Type B pancreatic cell (in vitro differentiated cells): ENCODE data around the gene ALKBH3. TPM values are rescaled to one million over a fixed set of nuclear protein-coding genes. Genes with fewer than 3 reads are reported as not detected.

Experiments
- DNase-seq: peaks from one replicate; pipeline ENCODE4 v3.0.0; 2021; ENCODE audit warnings: mixed read lengths; ENCODE audit not compliant: unreplicated experiment; ENCODE audit errors: extremely low spot score
- H3K27ac Mint-ChIP-seq: 2 replicates; pipeline ENCODE4 v1.8.0; 2021; ENCODE audit warnings: mild to moderate bottlenecking, mixed read lengths
- H3K27me3 Mint-ChIP-seq: 2 replicates; pipeline ENCODE4 v1.8.0; 2021; ENCODE audit warnings: mixed read lengths
- H3K36me3 Mint-ChIP-seq: 2 replicates; pipeline ENCODE4 v1.8.0; 2021; ENCODE audit warnings: mixed read lengths
- H3K4me1 Mint-ChIP-seq: one replicate; pipeline ENCODE4 v1.8.0; 2021; ENCODE audit warnings: mixed read lengths; ENCODE audit not compliant: unreplicated experiment
- H3K4me3 Mint-ChIP-seq: 2 replicates; pipeline ENCODE4 v1.8.0; 2021; ENCODE audit warnings: mild to moderate bottlenecking, mixed read lengths
- H3K9me3 Mint-ChIP-seq: 2 replicates; pipeline ENCODE4 v1.8.0; 2021; ENCODE audit warnings: mixed read lengths
- total RNA-seq: library from RNA; stranded (reverse); gene quantifications from 2 replicates; pipeline ENCODE4 v1.2.1, GENCODE V29; 2021; ENCODE audit warnings: low replicate concordance
- TF ChIP-seq, protein P1 (sequence below): fragments of 200-600 bp; sonication (generic); conservative IDR thresholded peaks from 2 replicates; pipeline ENCODE4 v1.5.0; 2021; ENCODE audit warnings: antibody characterized with exemption, mild to moderate bottlenecking

Gene ALKBH3
- total RNA-seq, 1 donor from 2014 or later, result 27.3 TPM

DNA sequence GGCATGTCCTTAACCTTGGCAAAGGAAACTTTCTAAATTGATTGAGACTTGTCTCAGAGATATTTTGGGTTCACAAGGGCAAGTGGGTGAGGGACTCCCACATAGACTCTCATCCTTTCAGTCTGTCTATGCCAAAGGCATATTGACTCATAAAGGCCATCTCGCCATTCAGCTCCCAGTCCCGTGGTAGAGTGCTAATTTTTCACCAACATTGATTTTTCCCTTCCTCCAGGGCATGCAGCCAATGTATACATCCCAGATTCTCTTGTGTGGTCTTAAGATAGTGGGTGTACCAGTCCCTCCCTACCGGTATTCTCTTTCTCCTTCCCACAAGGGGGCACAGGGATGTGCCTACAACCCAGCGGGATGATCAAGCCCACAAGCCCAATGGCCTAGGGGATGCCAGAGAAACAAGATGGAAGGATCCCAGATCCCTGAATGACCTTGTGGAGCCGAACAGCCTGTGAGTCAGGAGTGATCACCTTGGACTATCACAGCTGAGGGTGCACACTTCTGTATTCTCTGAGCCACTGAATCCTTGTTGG lies 69.8 kb downstream of the ALKBH3 start:
- H3K27me3 Mint-ChIP-seq, result peaks cover 36% of the 10 kb centered on the region
- DNase-seq, result no peak
- no peak overlapping the region for H3K27ac Mint-ChIP-seq
- TF ChIP-seq, protein P1, sequence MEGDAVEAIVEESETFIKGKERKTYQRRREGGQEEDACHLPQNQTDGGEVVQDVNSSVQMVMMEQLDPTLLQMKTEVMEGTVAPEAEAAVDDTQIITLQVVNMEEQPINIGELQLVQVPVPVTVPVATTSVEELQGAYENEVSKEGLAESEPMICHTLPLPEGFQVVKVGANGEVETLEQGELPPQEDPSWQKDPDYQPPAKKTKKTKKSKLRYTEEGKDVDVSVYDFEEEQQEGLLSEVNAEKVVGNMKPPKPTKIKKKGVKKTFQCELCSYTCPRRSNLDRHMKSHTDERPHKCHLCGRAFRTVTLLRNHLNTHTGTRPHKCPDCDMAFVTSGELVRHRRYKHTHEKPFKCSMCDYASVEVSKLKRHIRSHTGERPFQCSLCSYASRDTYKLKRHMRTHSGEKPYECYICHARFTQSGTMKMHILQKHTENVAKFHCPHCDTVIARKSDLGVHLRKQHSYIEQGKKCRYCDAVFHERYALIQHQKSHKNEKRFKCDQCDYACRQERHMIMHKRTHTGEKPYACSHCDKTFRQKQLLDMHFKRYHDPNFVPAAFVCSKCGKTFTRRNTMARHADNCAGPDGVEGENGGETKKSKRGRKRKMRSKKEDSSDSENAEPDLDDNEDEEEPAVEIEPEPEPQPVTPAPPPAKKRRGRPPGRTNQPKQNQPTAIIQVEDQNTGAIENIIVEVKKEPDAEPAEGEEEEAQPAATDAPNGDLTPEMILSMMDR, result no peak
- peaks cover 4% of the 10 kb centered on the region for H3K9me3 Mint-ChIP-seq
- peaks cover 9% of the 10 kb centered on the region for H3K4me1 Mint-ChIP-seq
- no peaks in the 10 kb centered on the region for H3K36me3 Mint-ChIP-seq
- no peak overlapping the region for H3K4me3 Mint-ChIP-seq

DNA sequence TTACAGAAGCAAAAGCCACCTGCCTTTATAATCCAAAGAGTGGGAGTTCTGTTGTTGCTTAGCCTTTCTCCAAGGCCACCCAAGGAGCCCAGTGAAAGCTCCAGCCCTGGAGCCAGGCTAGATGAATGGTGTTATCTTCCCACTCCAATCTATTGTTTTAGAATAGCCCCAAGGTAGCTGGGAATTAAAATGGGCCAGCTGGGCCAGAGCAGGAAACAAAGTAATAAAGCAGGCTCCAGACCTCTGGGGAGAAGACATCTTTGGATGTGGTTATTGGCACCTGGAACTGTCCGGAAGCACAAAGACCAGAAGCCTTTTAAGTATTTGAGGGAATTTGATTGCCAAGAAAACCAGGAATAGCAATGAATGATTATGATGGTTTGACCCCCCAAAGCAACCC lies 70.6 kb downstream of the ALKBH3 start:
- H3K4me3 Mint-ChIP-seq, result no peak overlapping the region
- no peak overlapping the region for H3K27ac Mint-ChIP-seq
- H3K27me3 Mint-ChIP-seq, result peaks cover 28% of the 10 kb centered on the region
- no peak for DNase-seq
- H3K4me1 Mint-ChIP-seq, result peaks cover 9% of the 10 kb centered on the region
- no peaks in the 10 kb centered on the region for H3K36me3 Mint-ChIP-seq
- TF ChIP-seq, protein P1, result no peak
- H3K9me3 Mint-ChIP-seq, result peaks cover 4% of the 10 kb centered on the region

DNA sequence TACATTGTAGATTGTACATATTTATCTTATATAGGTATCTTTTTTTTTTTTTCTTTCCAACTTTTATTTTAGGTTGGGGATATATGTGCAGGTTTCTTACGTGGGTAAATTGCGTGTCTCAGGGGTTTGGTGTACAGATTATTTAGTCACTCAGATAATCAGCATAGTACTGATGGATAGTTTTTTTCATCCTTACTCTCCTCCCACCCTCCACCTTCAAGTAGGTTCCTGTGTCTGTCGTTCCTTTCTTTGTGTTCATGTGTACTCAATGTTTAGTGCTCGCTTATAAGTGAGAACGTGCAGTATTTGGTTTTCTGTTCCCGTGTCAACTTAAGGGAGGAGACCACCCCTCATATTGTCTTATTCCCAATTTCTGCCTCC lies 71.4 kb downstream of the ALKBH3 start:
- Mint-ChIP-seq H3K27me3 (peaks cover 20% of the 10 kb centered on the region), H3K4me3 (no peak overlapping the region), H3K9me3 (peaks cover 4% of the 10 kb centered on the region), H3K36me3 (no peaks in the 10 kb centered on the region), H3K4me1 (peaks cover 9% of the 10 kb centered on the region), H3K27ac (no peak overlapping the region)
- TF ChIP-seq, protein P1, result no peak
- DNase-seq, result no peak

DNA sequence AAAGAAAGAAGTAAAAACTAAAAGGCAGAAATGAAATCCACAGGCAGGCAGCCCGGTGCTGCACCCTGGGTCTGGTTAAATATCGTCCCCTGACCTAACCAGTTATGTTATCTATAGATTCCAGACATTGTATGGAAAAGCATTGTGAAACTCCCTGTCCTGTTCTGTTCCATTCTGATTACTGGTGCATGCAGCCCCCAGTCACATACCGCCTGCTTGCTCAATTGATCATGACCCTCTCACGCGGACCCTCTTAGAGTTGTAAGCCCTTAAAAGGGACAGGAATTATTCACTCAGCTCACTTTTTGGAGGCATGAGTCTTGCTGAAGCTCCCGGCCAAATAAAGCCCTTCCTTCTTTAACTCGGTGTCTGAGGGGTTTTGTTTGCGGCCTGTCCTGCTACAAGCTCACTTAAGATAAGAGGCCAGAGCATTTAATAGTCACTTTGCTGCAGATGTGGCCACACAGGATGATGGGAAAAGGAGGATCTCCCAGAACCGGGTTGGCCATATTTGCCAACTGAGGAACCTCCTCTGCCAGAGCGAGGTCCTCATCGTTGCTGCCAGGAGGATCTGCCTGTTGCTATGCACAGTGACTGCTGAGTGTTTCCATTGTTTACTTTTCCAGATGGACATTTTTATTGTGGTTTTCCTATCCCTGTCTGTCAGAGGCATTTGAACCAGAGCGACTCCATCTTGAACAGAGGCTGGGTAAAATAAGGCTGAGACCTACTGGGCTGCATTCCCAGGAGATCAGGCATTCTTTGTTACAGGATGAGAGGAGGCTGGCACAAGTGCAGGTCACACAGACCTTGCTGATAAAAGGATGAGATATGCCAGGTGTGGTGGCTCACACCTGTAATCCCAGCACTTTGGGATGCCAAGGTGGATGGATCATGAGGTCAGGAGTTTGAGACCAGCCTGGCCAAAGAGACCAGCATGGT lies 72.0 kb downstream of the ALKBH3 start:
- no peak overlapping the region for H3K4me3 Mint-ChIP-seq
- H3K9me3 Mint-ChIP-seq, result peaks cover 4% of the 10 kb centered on the region
- no peak overlapping the region for H3K27ac Mint-ChIP-seq
- no peaks in the 10 kb centered on the region for H3K36me3 Mint-ChIP-seq
- peaks cover 13% of the 10 kb centered on the region for H3K27me3 Mint-ChIP-seq
- no peak for DNase-seq
- peaks cover 6% of the 10 kb centered on the region for H3K4me1 Mint-ChIP-seq
- TF ChIP-seq, protein P1, result no peak

DNA sequence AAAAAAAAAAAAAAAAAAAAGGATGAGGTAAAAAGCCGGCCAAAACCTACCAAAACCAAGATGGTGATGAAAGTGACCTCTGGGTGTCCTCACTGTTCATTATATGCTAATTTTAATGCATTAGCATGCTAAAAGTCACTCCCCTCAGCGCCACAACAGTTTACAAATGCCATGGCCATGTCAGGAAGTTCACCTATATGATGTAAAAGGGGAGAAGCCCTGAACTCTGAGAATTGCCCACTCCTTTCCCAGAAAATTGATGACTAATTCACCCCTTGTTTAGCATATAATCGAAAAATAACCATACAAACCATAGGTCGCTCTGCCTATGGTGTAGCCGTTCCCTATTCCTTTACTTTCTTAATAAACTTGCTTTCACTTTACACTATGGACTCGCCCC lies 72.9 kb downstream of the ALKBH3 start:
- DNase-seq, result no peak
- TF ChIP-seq, protein P1, result no peak
- Mint-ChIP-seq H3K9me3 (peaks cover 4% of the 10 kb centered on the region), H3K4me1 (peaks cover 9% of the 10 kb centered on the region), H3K36me3 (no peaks in the 10 kb centered on the region), H3K4me3 (no peak overlapping the region), H3K27me3 (peaks cover 13% of the 10 kb centered on the region), H3K27ac (no peak overlapping the region)
